DMS153 treated with DMSO at 0.1 percent for 48 hours (cell line): ENCODE measurements around the gene ZSCAN31.
A peak's percentile ranks its signal among the peaks of the same experiment; 100 is the strongest.

ENCODE experiments used
- DNase-seq: peaks from one replicate; lab custom pipeline; 2025; ENCODE audit not compliant: unreplicated experiment; lab: John Stamatoyannopoulos, UW

The ZSCAN31 gene

DNA sequence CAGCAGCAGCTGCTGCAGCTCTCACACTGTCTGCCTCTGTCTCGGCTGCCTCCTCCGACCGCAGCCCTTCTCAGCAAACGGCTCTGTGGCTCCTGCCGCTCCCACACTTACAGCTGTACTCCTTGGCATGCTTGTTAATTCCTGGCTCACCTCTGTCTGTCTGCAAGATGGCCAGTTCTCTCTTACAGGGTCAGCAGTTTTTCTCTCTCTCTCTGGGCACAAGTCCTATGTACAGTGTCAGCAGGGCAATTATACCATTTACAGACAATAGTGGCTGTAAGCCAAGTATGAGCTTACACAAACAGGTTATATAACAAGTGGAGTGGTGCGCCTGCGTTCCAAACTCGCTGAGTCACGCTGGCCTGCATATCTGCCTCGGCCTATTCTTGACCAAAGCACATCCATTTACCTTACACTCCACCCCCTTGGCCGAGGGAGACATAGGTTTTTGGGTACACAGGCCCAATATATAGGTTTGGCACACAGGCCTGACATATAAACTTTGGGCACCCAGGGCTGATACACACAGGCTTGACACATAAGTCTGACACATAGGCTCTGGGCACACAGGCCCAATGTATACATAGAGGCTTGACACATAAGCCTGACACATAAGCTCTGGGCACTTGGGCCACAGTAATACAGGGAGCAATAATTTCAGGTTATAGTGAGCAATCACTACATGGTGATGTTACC is 18.2 kb upstream of the ZSCAN31 start:
- peak; percentile 62 for DNase-seq

DNA sequence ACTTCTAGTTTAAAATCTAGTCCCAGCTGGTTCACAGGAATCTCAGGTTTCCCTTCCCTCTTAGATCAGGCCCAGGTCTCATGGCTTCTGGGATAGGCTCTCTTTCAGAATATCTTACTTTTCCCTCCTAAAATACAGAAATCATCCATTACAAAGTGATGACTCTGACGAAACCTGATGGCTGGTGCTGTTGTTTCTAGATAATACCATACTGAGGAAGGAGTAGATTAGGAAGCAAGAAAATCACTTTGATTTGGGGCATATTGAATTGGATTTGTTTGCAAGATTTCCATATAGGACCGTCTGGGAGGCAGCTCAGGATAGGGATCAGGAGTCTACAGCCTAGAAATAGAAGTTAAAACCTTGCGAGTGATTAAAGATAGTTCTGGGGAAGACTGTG is 17.4 kb upstream of the ZSCAN31 start:
- no peak for DNase-seq

DNA sequence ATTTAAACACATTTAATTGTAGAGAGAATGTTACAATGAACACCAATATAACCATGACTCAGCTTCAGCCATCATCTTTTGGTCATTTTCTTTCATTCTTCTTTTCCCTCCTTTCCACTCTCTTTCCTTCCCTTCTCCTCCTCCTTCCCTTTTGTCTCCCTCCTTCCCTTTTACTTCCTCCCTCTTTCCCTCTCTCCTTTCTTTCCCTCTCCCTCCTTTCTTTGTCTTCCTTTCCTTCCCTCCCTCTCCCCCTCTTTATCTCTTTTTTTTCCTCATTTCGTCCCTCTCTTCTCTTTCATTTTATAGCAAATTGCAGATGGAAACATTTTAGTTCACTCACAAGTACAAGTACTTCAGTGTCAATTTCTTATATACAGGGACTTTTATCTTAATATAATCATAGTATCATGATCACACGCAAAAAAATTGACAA is 15.6 kb upstream of the ZSCAN31 start:
- no peak for DNase-seq

DNA sequence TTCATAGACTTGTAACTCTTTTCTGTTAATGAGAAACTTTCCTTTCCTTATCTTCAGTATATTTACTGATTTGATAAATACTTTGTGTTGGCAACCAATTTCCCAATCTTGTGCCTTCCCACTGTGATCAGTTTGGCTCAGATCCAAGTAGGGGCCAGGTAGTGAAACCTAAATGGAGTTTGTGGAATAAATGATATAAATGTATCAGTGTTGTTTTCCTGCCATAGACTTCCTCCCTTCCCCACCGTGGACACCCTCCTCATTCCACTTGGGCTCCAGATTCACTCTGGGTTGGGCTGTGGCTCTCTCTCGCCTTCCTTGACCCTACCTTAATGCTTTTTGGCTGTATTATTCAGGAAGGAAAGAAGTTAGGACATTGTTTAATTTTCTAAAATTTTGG is 15.1 kb upstream of the ZSCAN31 start:
- DNase-seq = no peak

DNA sequence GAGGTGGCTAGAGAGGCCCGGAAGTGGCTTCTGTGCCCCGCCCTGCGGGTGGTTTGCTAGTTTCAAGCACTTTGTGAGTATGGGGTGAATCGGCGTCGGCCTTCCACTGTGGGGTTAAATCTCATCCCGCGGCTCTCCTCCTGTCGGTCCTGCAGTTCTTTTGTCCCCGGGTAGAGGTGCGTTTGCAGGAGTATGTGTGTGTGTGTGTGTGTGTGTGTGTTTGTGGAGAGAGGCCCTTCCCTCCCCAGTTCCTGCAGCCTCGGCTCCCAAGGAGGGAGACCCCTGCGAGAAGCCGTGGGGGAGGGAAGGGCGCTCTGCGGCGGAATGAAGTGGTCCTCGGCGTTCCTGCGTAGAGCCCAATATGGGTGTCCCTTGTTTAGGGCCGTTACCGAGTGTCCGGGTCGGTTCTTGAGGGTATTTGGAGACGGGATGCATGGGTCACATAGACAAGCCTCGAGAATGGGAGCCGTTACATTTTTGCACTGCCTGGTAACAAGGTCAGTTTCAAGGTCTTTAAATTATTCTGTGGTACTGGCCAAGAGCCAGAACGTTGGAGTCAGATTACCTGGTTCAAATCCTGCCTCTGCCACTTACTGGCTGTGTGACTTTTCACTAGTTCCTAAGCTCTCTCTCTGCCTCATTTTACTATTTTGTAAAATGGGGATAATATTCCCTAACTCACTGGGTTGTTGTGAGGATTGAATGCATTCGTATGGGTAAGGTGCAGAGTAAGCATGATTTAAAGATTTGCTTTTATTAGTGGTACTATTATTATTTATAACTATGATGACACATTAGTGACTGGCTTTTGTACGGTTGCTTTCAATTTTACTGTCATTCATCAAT is 14.2 kb upstream of the ZSCAN31 start, which contains the start of gene ZKSCAN3:
Gene ZKSCAN3, plus strand, starts transcription at position 56 of the 846 bp plus-strand sequence. CDS start 9,640 bp downstream, outside the sequence.
- DNase-seq = peak; percentile 81

DNA sequence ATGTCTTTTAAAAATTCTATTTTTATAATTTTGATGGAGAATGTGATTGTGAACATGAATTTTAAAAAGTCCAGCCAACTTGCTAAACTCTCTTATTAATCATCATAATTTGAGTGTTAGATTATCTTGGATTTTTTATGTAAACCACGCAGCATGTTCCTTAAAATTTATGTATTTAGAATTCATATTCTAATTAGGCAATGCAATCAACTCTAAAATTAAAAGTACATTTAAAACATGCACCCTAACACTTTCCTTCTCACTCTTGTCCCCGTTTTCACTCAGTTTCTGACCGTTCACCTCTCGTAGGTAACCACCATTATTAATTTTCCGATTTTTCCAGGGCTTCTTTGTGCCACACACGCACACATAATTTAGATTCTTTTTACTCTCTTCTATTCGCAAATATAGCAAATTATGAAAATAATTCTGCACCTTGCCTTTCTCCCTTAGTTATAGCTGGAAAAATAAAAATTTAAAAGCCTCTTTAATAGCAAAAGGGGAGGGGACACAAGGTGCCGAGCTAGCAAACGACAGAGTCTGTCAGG is 13.5 kb upstream of the ZSCAN31 start:
- DNase-seq = no peak

DNA sequence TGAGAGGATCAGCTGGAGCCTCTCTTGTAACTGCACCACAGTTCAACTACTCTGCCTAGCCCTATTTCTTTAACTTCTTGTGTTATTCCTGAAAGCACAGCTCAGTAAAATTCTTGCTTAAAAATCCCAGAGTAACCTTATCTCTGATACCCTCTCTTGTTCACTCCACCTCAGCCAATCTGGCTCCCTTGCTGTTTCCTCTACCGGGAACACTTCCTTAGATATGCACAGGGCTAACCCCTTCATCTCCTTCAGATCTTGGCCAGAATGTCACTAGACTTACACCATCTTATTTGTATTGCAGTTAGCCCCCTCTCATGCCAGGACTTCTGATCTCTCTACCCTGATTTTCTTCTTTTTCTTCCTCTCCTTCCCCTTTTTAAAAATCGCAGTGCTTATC is 11.2 kb upstream of the ZSCAN31 start:
- no peak for DNase-seq

DNA sequence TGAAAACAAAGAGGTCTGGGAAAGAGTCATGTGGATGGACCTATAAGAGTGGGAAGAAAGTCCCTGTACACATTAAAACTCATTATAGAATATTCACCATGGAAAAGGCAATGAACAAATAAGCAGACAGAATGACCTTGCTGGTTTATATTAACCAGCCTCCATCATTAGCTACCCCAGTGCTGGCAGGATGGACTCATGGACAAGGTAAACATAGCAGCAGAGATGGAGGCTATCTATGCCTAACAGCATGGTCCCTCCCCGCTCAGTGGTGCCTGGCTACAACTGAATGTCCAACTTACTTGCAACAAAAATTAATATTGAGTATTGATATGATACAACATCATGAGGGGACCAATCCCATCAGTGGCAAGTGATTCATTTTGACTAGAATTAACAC is 9.3 kb upstream of the ZSCAN31 start:
- no peak for DNase-seq

DNA sequence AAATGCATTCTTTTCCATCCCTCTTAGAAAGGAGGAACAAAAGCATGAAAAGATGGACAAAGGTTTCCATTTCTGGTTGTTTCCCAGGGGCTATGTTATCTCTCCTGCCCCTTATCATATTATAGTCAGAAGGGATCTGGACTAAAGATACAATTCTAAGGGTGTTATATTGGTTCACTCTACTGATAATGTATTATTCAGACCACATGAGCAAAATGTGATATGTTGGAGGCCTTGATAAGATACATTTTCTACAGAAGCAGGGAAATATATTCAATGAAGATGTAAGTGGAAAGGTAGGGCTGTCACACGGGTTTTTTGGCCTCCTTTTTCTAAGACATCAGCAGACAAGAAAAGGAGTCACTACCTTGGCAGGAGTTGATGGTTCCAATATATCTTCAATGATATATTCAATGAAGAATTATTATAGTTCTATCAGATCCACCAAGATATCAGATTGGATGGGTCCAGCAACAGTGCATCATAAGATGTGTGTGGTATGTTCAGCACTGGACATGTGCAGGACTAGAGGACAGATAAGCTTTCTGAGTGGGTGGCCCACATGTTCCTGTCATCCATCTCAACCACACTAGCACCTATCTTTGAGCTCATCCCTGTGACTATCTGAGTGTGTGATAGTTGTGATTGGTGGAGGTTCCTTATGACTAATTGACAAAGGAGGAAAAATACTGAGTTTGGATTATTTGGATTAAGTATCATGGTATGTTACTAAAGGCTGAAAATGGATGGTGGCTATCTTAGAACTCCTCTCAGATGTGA is 8.1 kb upstream of the ZSCAN31 start:
- no peak for DNase-seq

DNA sequence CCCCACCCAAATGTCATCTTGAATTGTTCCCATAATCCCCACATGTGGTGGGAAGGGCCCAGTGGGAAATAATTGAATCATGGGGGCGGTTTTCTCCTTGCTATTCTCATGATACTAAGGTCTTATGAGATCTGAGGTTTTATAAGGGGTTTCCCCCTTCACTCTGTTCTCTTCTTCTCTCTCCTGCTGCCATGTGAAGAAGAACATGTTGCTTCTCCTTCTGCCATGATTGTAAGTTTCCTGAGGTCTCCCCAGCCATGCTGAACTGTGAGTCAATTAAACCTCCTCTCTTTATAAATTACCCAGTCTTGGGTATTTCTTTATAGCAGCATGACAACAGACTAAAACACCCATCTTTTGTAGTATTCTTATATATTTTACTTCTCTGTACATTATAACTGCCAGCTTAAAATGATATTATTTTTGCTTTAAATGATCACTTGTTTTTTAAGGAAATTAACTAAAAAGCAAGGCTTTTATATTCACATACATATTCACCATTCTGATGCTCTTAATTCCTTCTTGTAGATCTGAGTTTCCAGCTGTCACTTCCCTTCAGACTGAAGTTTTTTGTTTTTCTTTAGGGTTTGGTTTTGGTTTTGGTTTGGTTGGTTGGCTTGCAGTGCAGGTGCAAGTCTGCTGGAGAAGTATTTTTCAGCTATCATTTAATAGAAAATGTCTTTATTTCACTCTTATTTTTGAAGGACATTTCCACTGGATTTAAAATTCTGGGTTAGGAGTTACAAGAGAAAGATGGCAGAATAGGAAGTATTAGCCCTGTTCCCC is 4.6 kb upstream of the ZSCAN31 start:
- DNase-seq = no peak

DNA sequence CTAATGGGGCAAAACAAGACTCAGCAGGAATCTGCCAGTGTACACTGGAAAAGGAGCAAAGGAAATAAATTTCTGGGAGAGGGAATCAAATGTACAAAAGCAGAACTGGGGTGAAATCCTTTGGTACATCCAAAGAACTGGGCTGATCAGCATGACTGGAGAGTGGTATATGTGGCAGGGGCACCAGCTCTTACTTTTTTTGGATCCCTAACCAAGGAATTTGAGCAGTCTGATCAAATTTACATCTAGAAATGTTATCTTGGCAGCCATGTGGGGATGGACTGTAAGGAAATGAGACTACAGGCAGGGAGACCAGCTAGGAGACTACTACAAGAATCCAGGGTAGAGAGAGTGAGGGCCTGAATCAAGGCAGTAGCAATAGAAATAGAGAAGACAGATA is 1.2 kb upstream of the ZSCAN31 start:
- no peak for DNase-seq

DNA sequence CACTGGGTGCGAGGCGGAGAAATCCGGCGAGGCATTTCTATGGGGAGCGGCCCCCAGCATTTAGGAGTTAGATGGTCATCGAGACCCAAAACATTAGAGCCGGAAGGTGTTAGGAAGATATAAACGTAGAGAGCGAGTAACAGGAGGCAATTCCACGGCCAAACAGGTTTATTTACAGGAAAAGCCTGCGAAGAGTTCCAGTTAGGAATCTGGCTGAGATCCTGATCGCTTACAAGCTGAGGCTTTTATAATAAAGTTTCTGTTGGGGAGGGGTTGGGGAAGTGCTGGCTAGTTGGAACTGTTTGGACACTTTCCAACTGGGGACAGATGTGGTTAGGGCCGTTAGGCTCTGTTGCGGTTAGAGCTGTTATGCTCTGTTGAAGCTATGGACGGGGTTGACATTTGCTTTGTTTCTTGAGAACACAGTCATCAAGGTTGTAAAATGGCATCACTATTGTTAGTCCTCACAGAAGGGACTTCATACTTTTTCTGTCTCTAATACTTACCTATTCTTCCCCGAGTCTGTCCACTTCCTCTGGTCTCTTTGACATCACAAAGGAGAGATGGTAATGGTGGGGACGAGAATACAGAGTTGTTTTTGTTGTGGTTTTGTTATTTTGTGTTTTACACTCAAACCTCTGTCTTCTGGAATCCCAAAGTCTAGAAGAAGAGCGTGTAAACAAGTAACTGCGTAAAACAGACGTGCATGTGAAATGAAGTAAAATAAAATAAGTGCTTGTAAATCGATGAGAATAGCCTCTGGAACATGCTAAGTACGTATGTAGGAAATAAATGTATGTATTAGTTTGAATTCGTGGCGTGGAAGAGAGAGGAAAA is 554 bp upstream of the ZSCAN31 start:
- DNase-seq = no peak

DNA sequence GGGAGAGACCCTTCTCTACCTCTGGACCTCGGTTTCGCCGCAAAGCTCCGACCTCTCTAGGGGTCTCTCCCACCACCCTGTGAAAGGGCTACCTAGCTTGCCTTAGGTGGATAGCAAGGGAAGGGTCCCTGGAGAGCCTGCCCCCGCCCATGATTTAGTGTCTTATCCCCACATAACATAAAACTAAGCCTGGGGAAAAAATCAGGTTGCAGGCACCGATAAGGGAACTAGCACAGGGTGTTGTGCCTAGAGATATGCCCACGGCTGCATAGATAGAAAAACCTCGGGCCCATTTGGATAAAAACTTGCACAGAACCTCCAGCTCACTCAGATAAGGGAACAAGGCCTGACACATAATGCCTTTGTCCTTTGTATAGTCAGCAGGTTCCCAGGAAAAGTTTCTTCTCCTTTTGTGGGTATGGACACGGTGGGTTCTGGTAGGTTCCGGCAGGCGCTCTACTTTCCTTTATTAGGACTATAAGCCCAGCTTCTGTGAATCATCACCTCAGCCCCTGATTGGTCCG is 846 bp downstream of the ZSCAN31 start:
- no peak for DNase-seq

DNA sequence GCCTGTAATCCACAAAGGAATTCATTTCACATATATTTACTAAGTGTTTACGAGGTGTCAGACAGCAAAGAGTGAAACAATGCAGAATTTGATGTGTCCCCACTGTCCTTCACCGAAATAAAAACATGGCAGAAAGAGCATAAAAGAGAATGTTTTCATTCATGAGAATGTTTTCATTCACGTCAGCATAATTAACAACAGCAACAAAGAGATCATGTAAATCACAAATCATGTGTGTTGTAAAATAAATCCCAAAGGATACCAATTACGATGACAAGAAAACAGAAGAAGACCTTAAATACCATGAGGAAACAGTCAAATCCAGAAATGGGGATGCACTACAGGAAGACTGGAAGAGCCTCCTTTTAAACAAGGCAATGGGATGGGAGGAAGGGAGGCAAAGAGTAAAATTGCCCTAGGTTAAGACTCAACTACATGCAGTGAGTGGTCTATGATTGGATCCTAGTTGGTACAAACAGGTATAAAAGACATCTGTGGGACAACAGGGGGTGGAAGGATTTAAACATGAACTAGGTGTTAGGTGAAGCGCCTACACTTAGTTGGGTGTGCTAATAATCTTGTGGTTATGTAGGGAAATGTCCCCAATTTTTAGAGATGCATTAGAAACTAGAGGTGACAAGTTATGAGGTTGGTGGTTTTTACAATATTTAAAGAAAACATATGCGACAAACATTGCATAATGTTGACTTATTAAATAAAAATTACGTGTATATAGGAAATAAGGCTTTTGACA is 1.5 kb downstream of the ZSCAN31 start:
- no peak for DNase-seq

DNA sequence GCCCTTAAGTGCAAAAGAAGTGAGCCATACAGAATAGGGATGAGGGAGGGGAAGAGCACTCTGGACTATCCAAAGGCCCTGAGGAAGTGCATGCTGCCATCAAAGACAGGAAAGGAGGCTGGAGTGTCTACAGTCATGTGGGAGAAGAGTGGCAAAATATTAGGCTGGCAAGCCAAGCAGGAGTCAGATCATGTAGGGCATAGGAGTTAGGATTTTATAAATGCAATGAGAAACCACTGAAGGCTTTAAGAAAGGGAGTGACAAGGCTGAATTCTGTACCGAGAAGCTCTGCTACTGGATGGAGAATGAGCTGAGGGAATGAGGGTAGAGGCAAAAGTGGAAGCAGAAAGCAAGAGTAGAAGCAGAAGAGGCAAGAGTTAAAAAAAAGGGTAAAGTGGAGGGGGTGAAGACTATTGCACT is 2.3 kb downstream of the ZSCAN31 start:
- no peak for DNase-seq

DNA sequence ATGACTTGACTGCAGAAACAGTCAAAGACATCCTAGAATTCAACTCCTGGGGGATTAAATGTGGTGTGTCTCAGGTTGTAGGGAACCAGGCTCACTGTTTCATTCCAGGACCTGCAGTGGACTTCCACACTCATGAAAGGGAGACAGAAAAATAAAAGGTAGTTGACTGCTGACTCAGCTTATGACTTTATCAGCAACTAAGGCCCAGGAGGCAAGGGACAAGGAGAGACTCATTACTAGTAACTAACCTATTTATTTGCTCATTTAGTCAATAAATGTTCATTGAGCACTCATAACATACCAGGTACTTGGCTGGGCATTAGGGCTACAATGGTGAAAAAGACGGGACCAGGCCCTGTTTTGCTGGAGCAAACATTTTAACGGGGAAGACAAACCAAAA is 2.9 kb downstream of the ZSCAN31 start:
- no peak for DNase-seq

DNA sequence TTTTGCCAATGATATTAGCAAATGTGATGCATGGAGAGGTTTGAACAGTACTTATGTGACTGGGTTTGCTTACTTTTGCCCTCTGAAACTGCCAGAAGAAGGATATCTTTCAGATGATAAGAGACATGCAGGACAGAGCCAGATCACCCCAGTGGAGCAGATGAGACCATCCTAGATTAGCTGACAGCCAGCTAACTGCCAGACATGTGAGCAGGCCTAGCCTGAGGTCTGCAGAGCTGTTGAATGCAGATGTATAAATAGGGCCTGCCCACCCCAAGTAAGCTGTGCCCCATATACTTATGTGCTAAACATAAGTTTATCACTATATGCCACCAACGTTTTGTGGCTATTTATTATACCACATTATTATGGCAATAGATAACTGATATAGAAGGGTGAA is 5.9 kb downstream of the ZSCAN31 start:
- DNase-seq = no peak

DNA sequence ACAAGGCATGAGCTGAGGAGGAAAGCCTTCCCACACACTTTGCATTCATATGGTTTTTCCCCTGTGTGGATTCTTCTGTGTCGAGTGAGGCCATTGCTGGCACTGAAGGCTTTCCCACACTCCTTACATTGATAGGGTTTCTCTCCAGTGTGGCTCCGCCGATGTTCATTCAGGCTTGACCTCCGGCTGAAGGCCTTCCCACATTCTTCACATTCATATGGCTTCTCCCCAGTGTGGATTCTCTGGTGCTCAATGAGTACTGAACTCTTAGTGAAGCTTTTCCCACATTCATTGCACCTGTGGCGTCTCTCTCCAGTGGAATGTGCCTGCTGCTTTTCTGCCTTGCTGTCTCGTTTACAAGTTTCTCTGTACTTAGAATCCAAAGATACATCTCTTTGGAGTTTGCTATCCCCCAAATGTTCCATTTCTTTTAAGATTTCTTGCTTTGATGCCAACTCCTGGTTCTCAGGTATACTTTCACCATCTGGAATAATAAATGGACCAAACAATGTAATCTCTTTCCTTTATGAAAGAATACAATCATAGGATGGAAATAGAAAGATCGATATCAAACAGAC is 9.5 kb downstream of the ZSCAN31 start:
- no peak for DNase-seq
